HAP-1 (cell line): ENCODE results near the gene USP24.

Experiments used
- DNase-seq, 2 experiments: peaks; one replicate each; pipeline ENCODE4 v3.0.0-alpha.2; 2016 to 2020; ENCODE audit warnings: low spot score in 2 of 2
- H3K27me3 ChIP-seq: fragments of 250-450 bp; sonication (Bioruptor Pico); 2 replicates; pipeline ENCODE4 v1.5.1; 2020; ENCODE audit warnings: low read depth, mild to moderate bottlenecking, moderate library complexity
- H3K36me3 ChIP-seq: fragments of 250-450 bp; sonication (Bioruptor Pico); replicated peaks from 2 replicates; pipeline ENCODE4 v1.5.1; 2020; ENCODE audit warnings: mild to moderate bottlenecking
- H3K4me1 ChIP-seq: fragments of 250-450 bp; sonication (Bioruptor Pico); 2 replicates; pipeline ENCODE4 v1.5.1; 2020; ENCODE audit warnings: mild to moderate bottlenecking
- H3K4me3 ChIP-seq: fragments of 250-450 bp; sonication (Bioruptor Pico); 2 replicates; pipeline ENCODE4 v1.5.1; 2020; ENCODE audit warnings: mild to moderate bottlenecking, moderate library complexity
- H3K9me3 ChIP-seq: fragments of 250-450 bp; sonication (Bioruptor Pico); 2 replicates; pipeline ENCODE4 v1.5.1; 2020; ENCODE audit warnings: mild to moderate bottlenecking, moderate library complexity
- in situ Hi-C: fragments of 300-500 bp; cut with MboI; formaldehyde crosslinking; loops from 3 replicates; pipeline ENCODE4 v1.14.3; 2020; ENCODE audit warnings: low sequenced_read_pairs, inconsistent platforms, mixed read lengths

USP24 gene

DNA sequence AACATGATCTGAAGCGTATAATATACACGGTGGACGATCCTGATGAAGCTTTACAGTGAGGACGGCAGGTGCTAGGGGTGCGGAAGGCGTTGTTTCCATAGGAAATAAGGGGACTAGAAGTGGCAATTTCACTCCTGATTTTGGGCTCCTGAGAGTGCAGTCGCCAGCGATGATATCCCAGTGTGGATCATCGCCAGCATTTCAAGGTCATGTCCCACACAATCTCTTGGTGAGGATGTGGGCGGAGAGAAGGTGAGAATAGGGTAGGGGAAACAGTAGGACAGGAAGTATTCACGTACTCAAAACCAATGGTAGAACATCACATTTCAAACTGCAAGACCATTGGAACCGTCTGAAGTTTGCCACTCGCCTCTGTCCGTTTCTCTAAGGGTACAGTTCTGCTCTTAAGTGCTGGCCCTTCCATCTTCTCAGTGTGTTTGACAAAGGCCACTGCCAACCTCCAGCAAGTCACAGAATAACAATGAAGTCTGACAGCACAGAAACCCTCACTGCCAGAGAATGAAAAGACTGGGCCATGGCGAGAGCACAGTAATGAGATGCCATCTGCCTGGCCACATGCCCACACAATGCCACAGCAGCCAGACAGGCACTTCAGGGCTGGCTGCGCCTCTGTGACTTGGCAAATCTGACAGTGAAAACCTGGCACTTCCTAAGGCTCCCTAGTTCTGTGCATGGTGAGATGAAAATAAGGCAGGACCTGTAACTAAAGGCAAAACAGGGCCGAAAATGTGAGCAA lies 148.0 kb downstream of the USP24 start:
- Histone ChIP-seq H3K27me3 (no peaks in the 10 kb centered on the region), H3K9me3 (no peaks in the 10 kb centered on the region), H3K36me3 (peaks cover 46% of the 10 kb centered on the region), H3K4me3 (no peak overlapping the region), H3K4me1 (no peaks in the 10 kb centered on the region)
- in situ Hi-C loops: no loop called here
- DNase-seq: no peak

DNA sequence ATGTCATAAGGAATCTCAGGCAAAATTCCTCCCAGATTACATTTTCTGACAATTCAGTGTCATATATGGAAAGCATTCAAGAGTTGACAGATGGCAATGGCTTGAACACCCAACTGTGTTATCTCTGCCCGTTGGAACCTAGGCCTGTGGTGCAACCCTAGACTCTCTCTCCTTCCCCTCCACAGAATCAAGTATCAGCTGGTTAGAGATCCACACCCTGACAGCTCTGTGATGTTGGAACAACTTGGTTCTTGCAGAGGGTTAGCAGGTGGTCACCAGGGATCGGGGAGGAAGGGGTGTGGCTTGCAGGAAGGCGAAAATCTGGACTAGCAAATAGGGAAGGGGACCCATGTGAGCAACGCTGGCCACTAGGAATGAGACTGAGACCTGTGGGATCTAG lies 149.5 kb downstream of the USP24 start:
- DNase-seq: no peak
- in situ Hi-C loops: no loop called here
- Histone ChIP-seq H3K4me3 (no peak overlapping the region), H3K4me1 (no peaks in the 10 kb centered on the region), H3K9me3 (no peaks in the 10 kb centered on the region), H3K27me3 (no peaks in the 10 kb centered on the region), H3K36me3 (peaks cover 31% of the 10 kb centered on the region)

DNA sequence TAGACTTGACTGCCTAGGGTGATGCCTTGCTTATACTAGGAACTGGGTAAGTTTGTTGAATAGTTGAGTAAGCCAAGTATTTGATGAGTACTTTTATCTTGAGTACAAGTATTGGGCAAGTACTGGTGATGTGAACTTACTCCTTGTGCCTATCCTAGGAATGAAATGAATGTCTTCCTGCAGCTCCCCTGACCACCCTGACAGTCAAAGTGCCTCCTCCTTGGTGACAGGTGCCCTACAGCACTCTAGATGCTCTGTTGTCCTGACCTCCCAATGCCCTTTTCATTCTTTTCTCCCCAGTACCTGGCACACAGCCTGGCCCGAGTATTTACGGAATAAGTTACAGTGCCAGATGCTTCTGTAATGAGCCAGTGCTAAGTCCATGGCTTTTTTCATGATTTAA lies 150.3 kb downstream of the USP24 start:
- no peaks in the 10 kb centered on the region for H3K27me3 ChIP-seq

GRCh38 chr1:55064071-55064581 lies 151.0 kb downstream of the USP24 start:
- in situ Hi-C loops: no loop called here
- no peaks in the 10 kb centered on the region for H3K9me3 ChIP-seq
- H3K36me3 ChIP-seq: peaks cover 23% of the 10 kb centered on the region
- H3K4me3 ChIP-seq: no peak overlapping the region
- no peak for DNase-seq
- H3K4me1 ChIP-seq: no peaks in the 10 kb centered on the region
- no peaks in the 10 kb centered on the region for H3K27me3 ChIP-seq

More for the DNA sequence above, 150.3 kb downstream of the USP24 start:
- no peak for DNase-seq
- H3K9me3 ChIP-seq: no peaks in the 10 kb centered on the region
- peaks cover 25% of the 10 kb centered on the region for H3K36me3 ChIP-seq
- H3K4me3 ChIP-seq: no peak overlapping the region
- in situ Hi-C loops: no loop called here
- H3K4me1 ChIP-seq: no peaks in the 10 kb centered on the region

GRCh38 chr1:55063577-55063942 lies 151.6 kb downstream of the USP24 start:
- no peaks in the 10 kb centered on the region for H3K9me3 ChIP-seq
- H3K36me3 ChIP-seq: peaks cover 18% of the 10 kb centered on the region
- H3K4me1 ChIP-seq: no peaks in the 10 kb centered on the region
- H3K4me3 ChIP-seq: no peak overlapping the region
- no peaks in the 10 kb centered on the region for H3K27me3 ChIP-seq
- in situ Hi-C loops: no loop called here
- DNase-seq: no peak

DNA sequence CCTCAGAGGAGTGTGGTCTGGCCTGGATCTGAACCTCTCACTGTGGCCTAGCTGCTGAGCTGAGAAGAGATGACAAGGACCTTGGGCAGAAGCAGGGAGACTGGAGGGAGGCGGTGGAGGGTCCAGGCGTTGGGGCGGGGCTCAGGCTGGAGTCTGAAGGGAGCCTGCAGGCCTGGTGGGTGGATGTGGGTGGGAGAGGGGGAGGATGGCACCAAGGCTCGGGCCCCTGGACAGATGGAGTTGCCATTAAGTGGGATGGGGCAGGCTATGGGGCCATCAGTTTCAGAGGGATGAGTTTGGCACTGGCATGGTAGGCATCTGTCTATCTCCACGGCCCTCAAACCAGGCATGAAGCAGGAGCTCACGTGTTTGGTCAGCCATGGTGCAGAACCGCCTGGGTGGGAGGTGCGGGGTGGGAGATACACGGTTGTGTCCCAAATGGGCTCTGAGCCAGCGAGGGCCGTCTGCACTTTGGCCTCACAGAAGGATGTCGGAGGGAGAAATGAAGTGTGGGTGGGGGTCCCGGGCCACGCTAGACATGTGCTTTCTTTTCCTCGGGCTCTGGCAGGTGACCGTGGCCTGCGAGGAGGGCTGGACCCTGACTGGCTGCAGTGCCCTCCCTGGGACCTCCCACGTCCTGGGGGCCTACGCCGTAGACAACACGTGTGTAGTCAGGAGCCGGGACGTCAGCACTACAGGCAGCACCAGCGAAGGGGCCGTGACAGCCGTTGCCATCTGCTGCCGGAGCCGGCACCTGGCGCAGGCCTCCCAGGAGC lies 152.2 kb downstream of the USP24 start:
- Histone ChIP-seq H3K4me1 (no peaks in the 10 kb centered on the region), H3K4me3 (no peak overlapping the region), H3K27me3 (no peaks in the 10 kb centered on the region), H3K36me3 (peaks cover 16% of the 10 kb centered on the region), H3K9me3 (no peaks in the 10 kb centered on the region)
- in situ Hi-C loops: no loop called here
- DNase-seq: no peak

- peaks cover 5% of the 10 kb centered on the region for H3K36me3 ChIP-seq
- H3K4me3 ChIP-seq: no peak overlapping the region
- no peaks in the 10 kb centered on the region for H3K27me3 ChIP-seq
- H3K9me3 ChIP-seq: no peaks in the 10 kb centered on the region
- DNase-seq: no peak
- H3K4me1 ChIP-seq: no peaks in the 10 kb centered on the region
- in situ Hi-C loops: no loop called here
Observed at GRCh38 chr1:55061706-55062321, 153.3 kb downstream of the USP24 start.

- no peaks in the 10 kb centered on the region for H3K4me1 ChIP-seq
- in situ Hi-C loops: no loop called here
- H3K4me3 ChIP-seq: no peak overlapping the region
- no peak for DNase-seq
- H3K9me3 ChIP-seq: no peaks in the 10 kb centered on the region
- no peaks in the 10 kb centered on the region for H3K27me3 ChIP-seq
- H3K36me3 ChIP-seq: no peaks in the 10 kb centered on the region; the same call in 1 of the 2 replicates
Observed at GRCh38 chr1:55061000-55061705, 154.0 kb downstream of the USP24 start.

DNA sequence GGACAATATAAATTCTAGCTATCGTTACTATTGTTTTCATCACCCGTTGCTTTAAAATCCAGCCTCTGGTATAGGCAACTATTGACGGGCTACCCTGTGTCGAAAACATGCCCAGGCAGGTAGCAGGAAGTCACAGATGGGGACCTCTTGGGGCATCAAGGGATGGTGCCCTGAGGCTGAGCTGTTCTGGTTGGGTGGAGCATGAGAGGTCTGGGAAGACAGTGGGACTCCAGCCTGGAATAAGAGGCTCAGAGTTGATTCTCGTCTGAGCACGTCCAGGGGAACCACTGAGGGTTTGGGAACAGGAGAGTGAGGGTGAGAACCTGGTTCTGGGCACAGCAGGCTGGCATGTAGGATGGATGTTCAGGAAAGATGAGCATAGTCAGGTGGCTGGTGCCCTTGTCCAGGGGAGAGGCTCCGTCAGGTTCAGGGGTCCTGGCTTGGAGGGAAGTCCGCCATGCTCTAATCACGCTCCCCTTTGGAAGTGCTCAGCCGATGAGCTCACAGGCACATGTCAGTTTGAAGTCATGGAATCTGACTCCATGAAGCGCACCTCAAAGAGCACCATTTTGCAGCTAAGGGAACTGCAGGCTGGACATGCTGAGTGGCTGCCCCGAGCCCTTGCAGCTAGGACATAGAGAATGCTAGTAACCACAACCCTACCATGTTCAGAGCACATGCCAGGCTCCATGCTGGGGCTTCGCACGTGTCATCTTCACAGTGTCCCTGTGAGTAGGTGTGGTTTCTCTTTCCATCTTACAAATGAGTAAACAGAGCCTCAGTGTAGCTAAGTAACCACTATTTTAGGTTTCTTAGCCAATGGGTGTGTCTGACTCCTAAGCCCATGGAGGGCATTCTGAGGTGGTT lies 154.8 kb downstream of the USP24 start:
- H3K4me1 ChIP-seq: no peaks in the 10 kb centered on the region
- H3K4me3 ChIP-seq: no peak overlapping the region
- H3K9me3 ChIP-seq: no peaks in the 10 kb centered on the region
- no peaks in the 10 kb centered on the region for H3K36me3 ChIP-seq
- DNase-seq: no peak
- in situ Hi-C loops: no loop called here
- no peaks in the 10 kb centered on the region for H3K27me3 ChIP-seq

DNA sequence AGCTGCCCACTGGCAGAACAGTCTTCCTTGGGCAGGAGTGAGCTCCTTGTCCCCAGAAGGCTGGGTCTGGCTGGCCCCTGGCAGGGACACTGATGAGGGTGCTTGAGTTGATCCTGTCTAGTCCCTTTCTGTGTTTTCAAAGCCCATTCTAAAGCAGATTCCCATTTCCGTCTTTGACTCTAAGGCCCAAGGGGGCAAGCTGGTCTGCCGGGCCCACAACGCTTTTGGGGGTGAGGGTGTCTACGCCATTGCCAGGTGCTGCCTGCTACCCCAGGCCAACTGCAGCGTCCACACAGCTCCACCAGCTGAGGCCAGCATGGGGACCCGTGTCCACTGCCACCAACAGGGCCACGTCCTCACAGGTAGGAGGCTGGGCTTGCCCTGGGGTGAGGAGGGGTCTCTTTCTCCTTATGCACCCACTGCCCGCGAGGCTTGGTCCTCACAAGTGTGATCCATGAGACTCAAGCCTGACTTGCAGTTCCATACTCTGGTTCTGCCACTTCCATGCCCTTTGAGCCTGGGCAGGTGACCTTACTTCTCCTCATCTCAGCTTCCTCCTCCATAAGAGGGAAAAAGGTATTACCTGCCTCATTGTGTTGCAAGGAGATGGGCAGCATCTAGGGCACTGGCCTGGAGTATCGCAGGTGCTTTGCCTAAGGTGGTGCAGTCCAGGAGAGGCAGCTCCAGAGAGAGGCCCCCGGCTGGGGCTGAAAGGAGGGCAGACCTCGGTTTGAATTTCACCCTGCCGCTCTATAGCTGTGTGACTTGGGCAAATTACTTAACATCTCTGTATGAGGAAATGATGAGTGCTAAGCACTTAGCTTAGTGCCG lies 155.6 kb downstream of the USP24 start:
- in situ Hi-C loops: no loop called here
- Histone ChIP-seq H3K9me3 (no peaks in the 10 kb centered on the region), H3K4me3 (no peak overlapping the region), H3K4me1 (no peaks in the 10 kb centered on the region), H3K27me3 (no peaks in the 10 kb centered on the region), H3K36me3 (no peaks in the 10 kb centered on the region)
- no peak for DNase-seq

DNA sequence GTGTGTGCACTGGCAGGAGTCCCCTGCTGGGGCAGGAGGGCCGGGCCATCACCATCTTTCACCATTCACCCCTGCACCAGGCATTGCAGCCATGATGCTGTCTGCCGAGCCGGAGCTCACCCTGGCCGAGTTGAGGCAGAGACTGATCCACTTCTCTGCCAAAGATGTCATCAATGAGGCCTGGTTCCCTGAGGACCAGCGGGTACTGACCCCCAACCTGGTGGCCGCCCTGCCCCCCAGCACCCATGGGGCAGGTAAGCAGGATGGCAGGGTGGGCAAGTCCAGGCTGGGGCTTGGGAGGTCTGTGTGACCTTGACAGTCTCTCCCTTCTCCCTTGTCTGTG lies 157.2 kb downstream of the USP24 start:
- in situ Hi-C loops: no loop called here
- Histone ChIP-seq H3K27me3 (no peaks in the 10 kb centered on the region), H3K9me3 (no peaks in the 10 kb centered on the region), H3K4me3 (no peak overlapping the region), H3K36me3 (no peaks in the 10 kb centered on the region), H3K4me1 (no peaks in the 10 kb centered on the region)
- no peak for DNase-seq

GRCh38 chr1:55057270-55057955 lies 157.8 kb downstream of the USP24 start:
- Histone ChIP-seq H3K9me3 (no peaks in the 10 kb centered on the region), H3K27me3 (no peaks in the 10 kb centered on the region), H3K4me1 (no peaks in the 10 kb centered on the region), H3K4me3 (no peak overlapping the region), H3K36me3 (no peaks in the 10 kb centered on the region)
- DNase-seq: no peak
- in situ Hi-C loops: no loop called here
